Right renal pelvis (tissue), 4 donors: ENCODE results near the gene PPIL3. TPM values are rescaled to one million over a fixed set of nuclear protein-coding genes. Genes with fewer than 3 reads are reported as not detected.
"Not testable (repeated sequence)": the region's sequence is repeated elsewhere in the genome, so short reads cannot be mapped to it uniquely, and the experiment has no call there.

Experiments
- DNase-seq, 4 donors: peaks; one replicate each; pipeline ENCODE4 v3.0.0-alpha.2; 2013; ENCODE audit warnings: low read depth in 4 of 4, low spot score in 3 of 4, missing footprints in 1 of 4
- polyA plus RNA-seq, 4 donors: library from polyadenylated mRNA; unstranded; fragments of 120-200 nt; gene quantifications; one replicate each; pipeline ENCODE4 v1.2.1, GENCODE V29; 2013; ENCODE audit not compliant: insufficient read length in 4 of 4

Gene PPIL3
- polyA plus RNA-seq = 10 to 100 TPM; 44.6 to 79.9 (median 66.0) TPM

GRCh38 chr2:200888704-200889625 is at the start of gene PPIL3, which contains the start of gene NIF3L1:
TSS of gene PPIL3 (minus strand) at chr2:200889077. CDS start at chr2:200887615, 1,462 bp downstream.
TSS of gene NIF3L1 (plus strand) at chr2:200889371. CDS start at chr2:200891944, 2,573 bp downstream.
- DNase-seq = peak; percentile 93 to 99 (median 98)

- DNase-seq = no peak
Measured at GRCh38 chr2:200930947-200931626, 42.2 kb upstream of the PPIL3 start.

GRCh38 chr2:200929334-200930249 is 40.7 kb upstream of the PPIL3 start:
- no peak for DNase-seq

- DNase-seq = no peak
Measured at GRCh38 chr2:200922439-200922838, 33.6 kb upstream of the PPIL3 start.

GRCh38 chr2:200913654-200914053 is 24.8 kb upstream of the PPIL3 start:
- DNase-seq = no peak

GRCh38 chr2:200909958-200910357 is 21.1 kb upstream of the PPIL3 start:
- DNase-seq = no peak

- peak in 3 of 4 donors; percentile 16 to 43 (median 24) for DNase-seq
Measured at GRCh38 chr2:200905618-200906296, 16.9 kb upstream of the PPIL3 start.

GRCh38 chr2:200901459-200902072 is 12.7 kb upstream of the PPIL3 start:
- DNase-seq = peak; percentile 37 to 68 (median 60)

- DNase-seq = no peak
Measured at GRCh38 chr2:200899482-200899881, 10.6 kb upstream of the PPIL3 start.

GRCh38 chr2:200881715-200882249 is 7.1 kb downstream of the PPIL3 start:
- not testable (repeated sequence) for DNase-seq

- no peak for DNase-seq
Measured at GRCh38 chr2:200878289-200878880, 10.5 kb downstream of the PPIL3 start.

- DNase-seq = no peak
Measured at GRCh38 chr2:200877443-200877842, 11.4 kb downstream of the PPIL3 start.

- no peak for DNase-seq
Measured at GRCh38 chr2:200873560-200873959, 15.3 kb downstream of the PPIL3 start.

- no peak for DNase-seq
Measured at GRCh38 chr2:200871151-200871550, 17.7 kb downstream of the PPIL3 start.

GRCh38 chr2:200869014-200869413 is 19.9 kb downstream of the PPIL3 start:
- no peak for DNase-seq

- peak; percentile 89 to 93 (median 92) for DNase-seq
Measured at GRCh38 chr2:200864176-200865034, 24.5 kb downstream of the PPIL3 start, which contains the start of gene CLK1. TSS of gene CLK1 (minus strand) at chr2:200864658. CDS start at chr2:200861862, 2,796 bp downstream.

- peak in 1 of 4 donors; percentile 37 for DNase-seq
Measured at GRCh38 chr2:200863782-200864175, 25.1 kb downstream of the PPIL3 start.
